DND-41 (cell line): ENCODE measurements around the gene BOD1.

ENCODE experiments used
- ATAC-seq: fragments of 200-7000 bp; cut with Tn5 transposase; 3 replicates; pipeline ENCODE4 v1.9.1; 2021; ENCODE audit warnings: low read depth; ENCODE audit not compliant: insufficient read depth
- DNase-seq: peaks from one replicate; pipeline ENCODE4 v3.0.0-alpha.2; 2020
- H2AFZ ChIP-seq: 2 replicates; pipeline ENCODE4 v1.6.0; 2012; ENCODE audit warnings: low read depth, low read length
- H3K27ac ChIP-seq: 2 replicates; pipeline ENCODE4 v1.5.1; 2012; ENCODE audit warnings: low read length, inconsistent platforms
- H3K27me3 ChIP-seq: fragments of 200-600 bp; sonication (generic); 2 replicates; pipeline ENCODE4 v1.6.0; 2012; ENCODE audit warnings: low read length, mild to moderate bottlenecking, inconsistent platforms; ENCODE audit not compliant: insufficient read depth, poor library complexity
- H3K36me3 ChIP-seq: 2 replicates; pipeline ENCODE4 v1.5.1; 2012; ENCODE audit warnings: low read length, inconsistent platforms; ENCODE audit not compliant: insufficient read depth
- H3K4me1 ChIP-seq: 2 replicates; pipeline ENCODE4 v1.5.1; 2012; ENCODE audit warnings: mild to moderate bottlenecking, low read length; ENCODE audit not compliant: insufficient read depth
- H3K4me2 ChIP-seq: 2 replicates; pipeline ENCODE4 v1.6.0; 2012; ENCODE audit warnings: mild to moderate bottlenecking, moderate library complexity, low read length, inconsistent platforms; ENCODE audit not compliant: insufficient read depth
- H3K4me3 ChIP-seq, 2 experiments: fragments of 200-600 bp in 1 of 2; shearing (Covaris generic) in 1 of 2; 2 replicates each; pipeline ENCODE4 v1.5.1; 2012 to 2016; ENCODE audit warnings: inconsistent platforms in 2 of 2, low read length in 2 of 2, mild to moderate bottlenecking in 2 of 2, low read depth in 1 of 2, moderate library complexity in 1 of 2
- H3K79me2 ChIP-seq: 2 replicates; pipeline ENCODE4 v1.6.0; 2012; ENCODE audit warnings: low read length, inconsistent platforms; ENCODE audit not compliant: insufficient read depth
- H3K9ac ChIP-seq: 2 replicates; pipeline ENCODE4 v1.6.0; 2012; ENCODE audit warnings: low read depth, mild to moderate bottlenecking, inconsistent platforms, low read length, moderate library complexity
- H3K9me3 ChIP-seq: 2 replicates; pipeline ENCODE4 v1.5.1; 2012; ENCODE audit warnings: low read length, moderate library complexity, mild to moderate bottlenecking, inconsistent platforms; ENCODE audit not compliant: insufficient read depth, severe bottlenecking
- H4K20me1 ChIP-seq: 2 replicates; pipeline ENCODE4 v1.6.0; 2012; ENCODE audit warnings: low read length; ENCODE audit not compliant: insufficient read depth
- CTCF ChIP-seq: IDR thresholded peaks from 2 replicates; pipeline ENCODE4 v1.5.1; 2012; ENCODE audit warnings: borderline replicate concordance, low read length, moderate library complexity, mild to moderate bottlenecking; ENCODE audit not compliant: poor library complexity, severe bottlenecking; ENCODE audit errors: extremely low read depth
- EZH2 ChIP-seq: IDR thresholded peaks from 3 replicates; pipeline ENCODE4 v1.6.1; 2012; ENCODE audit warnings: borderline replicate concordance, low read depth, mild to moderate bottlenecking, moderate library complexity, low read length, inconsistent platforms; ENCODE audit not compliant: severe bottlenecking

The BOD1 gene

GRCh38 chr5:173642895-173643481 is 26.5 kb upstream of the BOD1 start:
- H2AFZ ChIP-seq, result no peak overlapping the region
- no peaks in the 10 kb centered on the region for H3K36me3 ChIP-seq
- H3K79me2 ChIP-seq, result no peaks in the 10 kb centered on the region
- no peaks in the 10 kb centered on the region for H3K27me3 ChIP-seq
- H3K9me3 ChIP-seq, result no peaks in the 10 kb centered on the region
- H3K9ac ChIP-seq, result no peak overlapping the region
- ATAC-seq, result no peak
- H3K4me3 ChIP-seq, result no peak overlapping the region
- DNase-seq, result no peak
- H3K27ac ChIP-seq, result no peak overlapping the region
- no peaks in the 10 kb centered on the region for H3K4me1 ChIP-seq
- H3K4me2 ChIP-seq, result no peak overlapping the region
- no peaks in the 10 kb centered on the region for H4K20me1 ChIP-seq
- TF ChIP-seq EZH2, result no peak
- no peak for TF ChIP-seq CTCF

- Histone ChIP-seq H3K27ac (no peak overlapping the region), H4K20me1 (no peaks in the 10 kb centered on the region), H3K9ac (no peak overlapping the region), H3K4me3 (no peak overlapping the region), H3K9me3 (no peaks in the 10 kb centered on the region), H3K4me1 (no peaks in the 10 kb centered on the region), H3K36me3 (no peaks in the 10 kb centered on the region), H3K4me2 (no peak overlapping the region), H2AFZ (no peak overlapping the region), H3K27me3 (no peaks in the 10 kb centered on the region), H3K79me2 (no peaks in the 10 kb centered on the region)
- ATAC-seq, result no peak
- no peak for TF ChIP-seq EZH2
- no peak for TF ChIP-seq CTCF
- DNase-seq, result no peak
Observed at GRCh38 chr5:173642191-173642816, 25.9 kb upstream of the BOD1 start.

GRCh38 chr5:173640156-173640804 is 23.8 kb upstream of the BOD1 start:
- Histone ChIP-seq H3K9ac (no peak overlapping the region), H3K9me3 (no peaks in the 10 kb centered on the region), H2AFZ (no peak overlapping the region), H3K79me2 (no peaks in the 10 kb centered on the region), H3K27ac (no peak overlapping the region), H3K27me3 (no peaks in the 10 kb centered on the region), H3K4me2 (no peak overlapping the region), H3K4me1 (no peaks in the 10 kb centered on the region), H3K36me3 (no peaks in the 10 kb centered on the region), H4K20me1 (no peaks in the 10 kb centered on the region), H3K4me3 (no peak overlapping the region)
- DNase-seq, result no peak
- no peak for TF ChIP-seq CTCF
- TF ChIP-seq EZH2, result no peak
- ATAC-seq, result no peak
